HG02840 (cell line): ENCODE data around the gene ZFYVE21.

ENCODE experiments used
- ATAC-seq: cut with Tn5 transposase; IDR thresholded peaks from one replicate; pipeline ENCODE4 v1.9.1; 2021; ENCODE audit warnings: mild to moderate bottlenecking, moderate library complexity, moderate number of reproducible peaks; ENCODE audit not compliant: unreplicated experiment, low FRiP score

The ZFYVE21 gene

GRCh38 chr14:103721334-103722120 lies 5.9 kb downstream of the ZFYVE21 start:
- no peak for ATAC-seq

- ATAC-seq = no peak
Observed at GRCh38 chr14:103723748-103724081, 8.1 kb downstream of the ZFYVE21 start.

- ATAC-seq = no peak
Observed at GRCh38 chr14:103724116-103724515, 8.5 kb downstream of the ZFYVE21 start.

- no peak for ATAC-seq
Observed at GRCh38 chr14:103725001-103725682, 9.5 kb downstream of the ZFYVE21 start.

- no peak for ATAC-seq
Observed at GRCh38 chr14:103725739-103726395, 10.3 kb downstream of the ZFYVE21 start.

GRCh38 chr14:103726474-103726873 lies 10.9 kb downstream of the ZFYVE21 start:
- ATAC-seq = no peak

GRCh38 chr14:103727313-103727980 lies 11.8 kb downstream of the ZFYVE21 start:
- ATAC-seq = no peak

- no peak for ATAC-seq
Observed at GRCh38 chr14:103728141-103728540, 12.5 kb downstream of the ZFYVE21 start.

- ATAC-seq = no peak
Observed at GRCh38 chr14:103728721-103729120, 13.1 kb downstream of the ZFYVE21 start.

GRCh38 chr14:103729496-103730448 lies 14.2 kb downstream of the ZFYVE21 start:
- ATAC-seq = no peak

- ATAC-seq = no peak
Observed at GRCh38 chr14:103730490-103731035, 15.0 kb downstream of the ZFYVE21 start.

GRCh38 chr14:103731481-103731880 lies 15.9 kb downstream of the ZFYVE21 start:
- no peak for ATAC-seq

- ATAC-seq = no peak
Observed at GRCh38 chr14:103731916-103732867, 16.6 kb downstream of the ZFYVE21 start.

GRCh38 chr14:103732868-103733620 lies 17.4 kb downstream of the ZFYVE21 start:
- no peak for ATAC-seq

GRCh38 chr14:103733651-103734050 lies 18.0 kb downstream of the ZFYVE21 start:
- no peak for ATAC-seq

- no peak for ATAC-seq
Observed at GRCh38 chr14:103734081-103734888, 18.7 kb downstream of the ZFYVE21 start.

- ATAC-seq = no peak
Observed at GRCh38 chr14:103735022-103735421, 19.4 kb downstream of the ZFYVE21 start.
